ENCODE data around the gene ZFHX3.

ZFHX3 gene

GRCh38 chr16:73021866-73022495, 25.9 kb downstream of the ZFHX3 start:
- ChIA-PET CTCF (interaction anchor here (0.6 to 1.7 kb wide), 4 partner anchors 10 to 27 kb away, joined by 3 to 5 read pairs (median 4); no protein-coding TSS in a partner anchor), POLR2A (no interaction called here)
- no peak for TF ChIP-seq ELF4 (IDR thresholded peaks at IDR 0.05)
- no peak for TF ChIP-seq NFRKB (IDR thresholded peaks at IDR 0.05)
- TF ChIP-seq L3MBTL2 (conservative IDR thresholded peaks at IDR 0.05) = no peak
- TF ChIP-seq FOXM1 (IDR thresholded peaks at IDR 0.05; ENCODE audit: borderline replicate concordance) = no peak
- no peak for TF ChIP-seq SUZ12 (IDR thresholded peaks at IDR 0.05)
- TF ChIP-seq HDGF (IDR thresholded peaks at IDR 0.05; ENCODE audit: borderline replicate concordance) = no peak
- no peak for TF ChIP-seq LEF1 (IDR thresholded peaks at IDR 0.05; ENCODE audit: borderline replicate concordance)
- TF ChIP-seq SP1 (IDR thresholded peaks at IDR 0.05) = no peak
- TF ChIP-seq FOXA1 (IDR thresholded peaks at IDR 0.05) = no peak
- TF ChIP-seq PKNOX1 (IDR thresholded peaks at IDR 0.05) = no peak
- TF ChIP-seq ARNT (IDR thresholded peaks at IDR 0.05) = no peak
- TF ChIP-seq ZNF384 (IDR thresholded peaks at IDR 0.05) = no peak
- TF ChIP-seq FOXK2 (IDR thresholded peaks at IDR 0.05) = no peak
- no peak for TF ChIP-seq CTBP1 (IDR thresholded peaks at IDR 0.05; ENCODE audit: borderline replicate concordance)
- no peak for TF ChIP-seq BHLHE40 (IDR thresholded peaks at IDR 0.05; ENCODE audit: borderline replicate concordance)
- TF ChIP-seq TARDBP (IDR thresholded peaks at IDR 0.05) = no peak
- no peak for DNase-seq (ENCODE audit: extremely low spot score)

DNA sequence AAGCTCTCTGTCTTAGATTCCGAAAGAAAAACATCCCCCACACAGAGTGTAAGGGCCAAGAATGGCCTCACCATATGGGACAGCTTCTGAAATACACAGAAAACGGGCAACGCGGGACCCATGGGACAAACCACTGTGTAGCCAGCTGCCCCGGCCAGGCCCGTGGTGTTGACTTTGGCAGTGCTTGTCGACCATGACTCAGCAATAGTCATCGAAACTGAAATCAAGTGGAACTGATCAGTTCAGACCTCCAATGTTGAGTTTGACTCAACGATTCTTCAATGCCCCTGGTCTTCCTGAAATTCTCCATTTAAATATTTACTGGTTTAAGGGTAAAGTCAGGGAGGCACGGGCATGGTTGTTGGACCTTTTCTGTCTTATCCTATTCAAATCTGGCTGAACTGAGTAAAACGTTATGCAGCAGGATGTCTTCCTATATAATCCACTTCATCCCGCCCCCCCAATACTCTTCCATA, 27.5 kb downstream of the ZFHX3 start:
- POLR2A ChIA-PET = no interaction called here

DNA sequence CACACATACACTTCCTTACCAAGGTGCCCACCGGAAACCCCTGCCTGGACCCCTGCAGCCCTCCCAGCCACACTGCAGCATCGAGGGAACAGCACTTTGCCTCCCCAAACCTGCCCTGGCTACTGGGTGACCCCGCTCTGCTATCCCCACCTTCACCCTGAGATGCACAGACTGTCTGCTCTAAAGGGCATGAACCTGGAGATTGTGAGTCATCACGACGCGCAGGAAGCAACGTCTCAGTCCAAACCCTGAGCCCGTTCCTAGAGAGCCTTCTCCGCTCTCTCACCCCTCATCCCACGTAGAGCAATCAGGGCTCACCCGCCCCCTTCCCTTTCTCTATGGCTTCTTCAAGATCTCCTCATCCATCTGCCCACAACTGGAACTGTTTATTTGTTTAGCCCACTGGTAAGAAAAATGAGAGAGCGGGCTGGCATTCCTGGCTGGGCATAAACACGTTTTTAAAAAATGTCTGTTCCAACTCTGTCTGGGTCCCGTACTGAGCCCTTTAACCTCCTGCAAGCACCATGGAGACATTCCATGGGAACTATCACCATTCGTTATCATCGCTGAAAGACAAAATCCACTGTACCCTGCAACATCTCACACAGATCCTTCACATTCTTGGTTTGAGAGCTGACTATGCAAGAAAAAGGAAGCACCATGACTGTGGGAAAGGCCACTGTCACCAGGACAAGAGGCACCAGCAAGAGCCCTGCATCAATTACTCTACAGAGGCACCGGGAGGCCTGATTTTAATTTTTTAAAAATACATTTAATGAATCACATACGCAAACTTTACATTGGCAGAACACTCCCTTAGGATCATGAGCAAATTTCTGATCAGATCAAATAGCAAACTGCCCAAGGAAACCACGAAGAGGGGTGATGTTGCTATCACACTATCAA, 28.2 kb downstream of the ZFHX3 start:
- TF ChIP-seq FOXA1 (IDR thresholded peaks at IDR 0.05) (no peak), SP1 (IDR thresholded peaks at IDR 0.05) (no peak), FOXK2 (IDR thresholded peaks at IDR 0.05) (no peak), ELF4 (IDR thresholded peaks at IDR 0.05) (no peak), NFRKB (IDR thresholded peaks at IDR 0.05) (no peak), CTBP1 (IDR thresholded peaks at IDR 0.05; ENCODE audit: borderline replicate concordance) (no peak), HDGF (IDR thresholded peaks at IDR 0.05; ENCODE audit: borderline replicate concordance) (no peak), L3MBTL2 (conservative IDR thresholded peaks at IDR 0.05) (no peak), ARNT (IDR thresholded peaks at IDR 0.05) (no peak), TARDBP (IDR thresholded peaks at IDR 0.05) (no peak), BHLHE40 (IDR thresholded peaks at IDR 0.05; ENCODE audit: borderline replicate concordance) (no peak), LEF1 (IDR thresholded peaks at IDR 0.05; ENCODE audit: borderline replicate concordance) (no peak), FOXM1 (IDR thresholded peaks at IDR 0.05; ENCODE audit: borderline replicate concordance) (no peak), SUZ12 (IDR thresholded peaks at IDR 0.05) (no peak), ZNF384 (IDR thresholded peaks at IDR 0.05) (no peak), PKNOX1 (IDR thresholded peaks at IDR 0.05) (no peak)
- no peak for DNase-seq (ENCODE audit: extremely low spot score)
- POLR2A ChIA-PET = no interaction called here
- CTCF ChIA-PET = interaction anchor here (0.6 to 1.7 kb wide), 2 partner anchors 24 to 80 kb away, joined by 3 to 7 read pairs; no protein-coding TSS in a partner anchor

More for the DNA sequence above, 27.5 kb downstream of the ZFHX3 start:
- TF ChIP-seq CTBP1 (IDR thresholded peaks at IDR 0.05; ENCODE audit: borderline replicate concordance) (no peak), ELF4 (IDR thresholded peaks at IDR 0.05) (no peak), FOXA1 (IDR thresholded peaks at IDR 0.05) (no peak), HDGF (IDR thresholded peaks at IDR 0.05; ENCODE audit: borderline replicate concordance) (no peak), PKNOX1 (IDR thresholded peaks at IDR 0.05) (no peak), SP1 (IDR thresholded peaks at IDR 0.05) (no peak), FOXK2 (IDR thresholded peaks at IDR 0.05) (no peak)
- CTCF ChIA-PET = interaction anchor here (1.7 kb wide), 1 partner anchor 25 kb away, joined by 3 read pairs; no protein-coding TSS in a partner anchor
- DNase-seq (ENCODE audit: extremely low spot score) = no peak

DNA sequence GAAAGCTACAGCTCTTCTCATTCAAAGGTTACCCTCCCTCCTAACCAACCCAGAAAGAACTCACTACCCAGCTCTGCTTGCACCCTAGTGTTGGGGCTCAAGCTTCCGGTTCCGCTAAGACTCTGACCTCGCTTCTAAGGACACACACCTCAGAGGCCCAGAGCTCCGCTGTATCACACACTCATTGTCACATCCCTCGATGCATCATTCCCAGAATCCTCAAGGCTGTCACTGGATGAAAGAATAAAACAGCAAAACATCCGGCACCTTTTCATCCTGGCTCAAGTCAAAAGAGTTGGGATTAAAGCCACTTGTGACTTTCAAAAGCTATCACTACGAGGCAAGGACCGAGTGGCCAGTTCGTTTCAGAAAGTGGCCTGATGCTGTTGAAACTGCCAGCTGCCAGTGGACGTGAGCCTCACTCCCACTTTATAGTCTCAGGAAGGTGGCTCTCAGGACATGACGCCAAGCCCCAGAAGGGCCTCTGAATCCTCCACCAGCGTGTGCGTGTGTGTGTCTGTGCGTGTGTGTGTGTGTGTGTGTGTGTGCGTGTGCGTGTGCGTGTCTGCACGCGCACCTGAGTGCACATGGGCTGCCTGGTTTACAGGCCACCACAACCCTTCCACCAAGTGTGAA, 29.0 kb downstream of the ZFHX3 start:
- DNase-seq (ENCODE audit: extremely low spot score) = no peak
- POLR2A ChIA-PET = no interaction called here
- CTCF ChIA-PET = interaction anchor here (0.6 kb wide), 1 partner anchor 81 kb away, joined by 7 read pairs; no protein-coding TSS in a partner anchor
- TF ChIP-seq FOXK2 (IDR thresholded peaks at IDR 0.05) (no peak), BHLHE40 (IDR thresholded peaks at IDR 0.05; ENCODE audit: borderline replicate concordance) (no peak), PKNOX1 (IDR thresholded peaks at IDR 0.05) (no peak), L3MBTL2 (conservative IDR thresholded peaks at IDR 0.05) (no peak), HDGF (IDR thresholded peaks at IDR 0.05; ENCODE audit: borderline replicate concordance) (no peak), TARDBP (IDR thresholded peaks at IDR 0.05) (no peak), FOXA1 (IDR thresholded peaks at IDR 0.05) (no peak), ARNT (IDR thresholded peaks at IDR 0.05) (no peak), NFRKB (IDR thresholded peaks at IDR 0.05) (no peak), LEF1 (IDR thresholded peaks at IDR 0.05; ENCODE audit: borderline replicate concordance) (no peak)
